NCI-H345 (cell line): ENCODE data around the gene NSUN6.

ENCODE experiments used
- DNase-seq: peaks from one replicate; lab custom pipeline; 2025; lab: John Stamatoyannopoulos, UW

The NSUN6 gene

GRCh38 chr10:18557960-18558359 lies 93.4 kb downstream of the NSUN6 start:
- no peak for DNase-seq

DNA sequence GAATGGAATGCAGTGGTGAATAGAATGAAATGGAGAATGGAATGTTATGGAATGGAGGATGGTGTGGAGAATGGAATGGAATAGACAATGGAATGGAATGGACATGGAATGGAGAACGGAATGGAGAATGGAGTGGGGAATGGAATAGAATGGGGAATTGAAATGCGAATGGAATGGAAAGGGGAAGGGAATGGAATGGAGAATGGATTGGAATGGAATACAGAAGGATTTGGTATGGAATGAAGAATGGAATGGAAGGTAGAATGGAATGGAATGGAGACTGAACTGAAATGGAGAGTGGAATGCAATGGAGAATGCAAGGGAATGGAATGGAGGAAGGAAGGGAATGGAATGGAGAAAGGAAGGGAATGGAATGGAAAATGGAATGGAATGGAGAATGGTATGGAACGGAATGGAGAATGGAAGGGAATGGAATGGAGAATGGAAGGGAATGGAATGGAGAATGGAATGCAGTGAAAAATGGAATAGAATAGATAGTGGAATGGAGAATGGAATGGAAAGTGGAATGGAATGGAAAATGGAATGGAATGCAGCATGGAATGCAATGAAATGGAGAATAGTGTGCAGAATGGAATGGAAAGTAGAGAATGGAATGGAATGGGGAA lies 94.8 kb downstream of the NSUN6 start:
- DNase-seq: no peak

DNA sequence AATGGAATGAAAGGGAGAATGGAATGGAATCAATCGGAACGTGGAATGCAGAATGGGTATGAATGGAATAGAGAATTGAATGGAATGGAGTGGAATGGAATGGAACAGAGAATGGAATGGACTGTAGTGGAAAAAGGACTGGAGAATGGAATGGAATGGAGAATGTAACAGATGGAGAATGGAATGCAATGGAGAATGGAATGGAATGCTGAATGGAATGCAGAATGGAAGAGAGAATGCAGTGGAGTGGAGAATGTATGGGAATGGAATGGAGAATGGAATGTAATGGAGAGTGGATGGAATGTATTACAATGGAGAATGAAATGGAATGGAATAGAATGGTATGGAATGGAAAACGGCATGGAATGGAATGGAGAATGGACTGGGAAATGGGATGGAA lies 96.9 kb downstream of the NSUN6 start:
- no peak for DNase-seq

DNA sequence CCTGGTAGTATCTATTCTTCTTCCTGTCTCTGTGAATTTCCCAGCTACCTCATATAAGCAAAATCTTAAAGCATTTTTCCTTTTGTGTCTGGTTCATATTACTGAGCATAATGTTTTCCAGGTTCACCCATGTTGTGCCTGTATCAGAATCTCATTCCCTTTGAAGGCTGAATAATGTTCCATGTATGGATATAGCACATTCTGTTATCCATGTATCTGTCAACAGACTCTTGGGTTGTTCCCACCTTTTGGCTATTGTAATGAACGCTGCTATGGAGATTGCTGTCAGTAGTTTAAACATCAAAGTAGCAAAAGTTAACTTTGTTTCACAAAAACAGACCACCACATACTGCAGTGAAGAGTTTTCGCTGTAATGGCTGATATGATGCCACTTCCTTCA lies 99.9 kb downstream of the NSUN6 start:
- no peak for DNase-seq

DNA sequence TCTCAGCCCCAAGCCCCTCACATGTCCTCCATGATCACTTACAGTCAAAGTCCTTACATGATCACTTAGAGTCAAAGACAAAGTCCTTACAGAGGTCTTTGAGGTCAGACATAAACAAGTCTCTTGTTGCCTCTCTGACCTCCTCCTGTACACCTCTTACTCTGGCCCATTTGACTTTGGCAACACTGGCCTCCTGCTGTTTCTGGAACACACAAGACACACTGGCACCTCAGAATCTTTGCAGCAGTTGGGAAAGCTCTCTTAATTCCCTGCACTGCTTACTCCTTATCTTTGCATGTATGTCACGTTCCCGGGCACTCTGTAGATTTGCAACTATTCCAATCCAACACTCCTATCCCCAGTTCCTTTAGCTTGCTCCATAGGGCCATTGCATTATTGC lies 102.3 kb downstream of the NSUN6 start:
- no peak for DNase-seq

GRCh38 chr10:18545621-18546305 lies 105.6 kb downstream of the NSUN6 start:
- DNase-seq: no peak

DNA sequence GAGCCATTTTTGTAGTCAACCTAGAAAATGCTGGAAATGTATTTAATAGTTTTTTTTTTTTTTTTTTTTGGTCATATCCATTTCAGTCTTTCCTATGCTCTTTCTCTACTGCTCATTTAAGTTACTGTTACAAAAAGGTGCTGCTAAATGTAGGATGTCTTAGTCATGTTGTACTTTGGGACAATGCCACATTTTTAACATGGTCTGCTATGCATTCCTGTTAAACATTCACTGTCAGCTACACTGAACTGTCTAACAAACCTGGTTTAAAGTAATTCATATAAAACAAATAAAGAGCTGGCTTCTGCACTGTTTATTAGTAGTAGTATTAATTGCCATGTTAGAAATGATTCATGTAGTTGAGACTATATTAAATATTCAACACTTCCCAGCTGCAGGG lies 108.6 kb downstream of the NSUN6 start:
- DNase-seq: no peak

DNA sequence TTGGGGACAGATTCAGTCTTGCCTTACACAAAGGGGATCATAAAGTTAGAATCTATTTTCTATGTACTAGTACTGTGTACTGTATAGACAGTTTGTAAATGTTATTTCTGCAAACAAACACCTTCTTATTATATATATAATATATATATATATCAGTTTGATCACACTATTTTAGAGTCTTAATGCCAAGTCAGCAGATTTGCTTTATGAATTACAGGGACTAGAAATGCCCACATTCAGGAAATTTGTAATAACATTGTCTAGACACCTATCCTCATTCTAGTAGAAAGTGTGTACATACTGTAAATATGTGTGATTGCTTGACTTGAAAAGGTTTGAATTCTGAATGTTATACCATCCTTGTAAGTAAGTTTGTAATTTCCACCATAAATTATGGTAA lies 111.2 kb downstream of the NSUN6 start:
- no peak for DNase-seq

GRCh38 chr10:18539335-18539734 lies 112.1 kb downstream of the NSUN6 start:
- DNase-seq: no peak

GRCh38 chr10:18533896-18534295 lies 117.5 kb downstream of the NSUN6 start:
- no peak for DNase-seq

DNA sequence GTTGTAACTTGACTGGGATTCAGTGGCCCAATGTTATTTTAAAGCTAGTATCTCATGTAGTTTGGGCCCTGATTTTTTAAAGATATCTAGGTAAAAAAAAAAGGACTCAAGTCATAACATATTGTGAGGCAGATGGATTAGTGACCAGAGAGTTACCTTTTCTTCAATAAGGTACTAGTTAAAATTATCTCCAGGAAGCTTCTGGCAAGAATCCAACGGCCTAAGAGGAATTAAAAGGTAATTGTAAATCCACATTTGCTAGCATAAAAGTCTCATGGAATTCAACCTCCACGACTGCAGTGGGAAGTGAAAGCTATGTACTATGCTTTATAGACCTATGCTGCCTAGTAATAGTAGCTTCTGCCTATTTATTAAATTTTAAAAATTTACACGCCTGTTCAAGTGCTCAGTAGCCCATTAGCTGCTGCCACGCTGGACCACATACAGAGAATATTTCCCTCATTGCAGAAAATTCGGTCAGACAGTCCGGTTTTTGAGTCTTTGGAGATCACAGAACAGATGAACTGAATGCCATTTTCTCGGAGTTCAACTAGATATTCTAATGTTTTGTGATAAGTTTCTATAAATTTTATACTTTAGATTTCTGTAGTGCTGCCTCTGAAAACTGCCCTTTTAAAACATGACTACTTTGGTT lies 118.4 kb downstream of the NSUN6 start:
- no peak for DNase-seq

DNA sequence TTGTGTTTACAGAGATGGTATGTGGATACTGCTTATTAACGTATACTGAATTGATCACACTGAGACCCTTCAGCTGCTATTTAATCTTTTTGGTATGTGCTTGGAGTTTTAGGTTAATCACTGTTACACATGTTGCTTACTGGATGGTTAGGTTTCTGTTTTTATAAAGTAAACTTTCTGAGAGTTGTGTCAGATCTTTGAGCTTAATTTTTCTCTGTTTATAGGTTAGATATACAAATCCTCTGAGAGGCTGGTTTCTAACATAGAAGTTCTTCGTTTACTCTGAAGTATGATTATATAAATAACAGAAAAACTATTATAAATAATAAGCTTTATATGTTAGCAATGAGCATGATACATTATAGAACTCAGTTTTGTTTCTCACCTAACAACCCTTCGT lies 123.1 kb downstream of the NSUN6 start:
- DNase-seq: no peak

GRCh38 chr10:18527687-18528086 lies 123.7 kb downstream of the NSUN6 start:
- no peak for DNase-seq

DNA sequence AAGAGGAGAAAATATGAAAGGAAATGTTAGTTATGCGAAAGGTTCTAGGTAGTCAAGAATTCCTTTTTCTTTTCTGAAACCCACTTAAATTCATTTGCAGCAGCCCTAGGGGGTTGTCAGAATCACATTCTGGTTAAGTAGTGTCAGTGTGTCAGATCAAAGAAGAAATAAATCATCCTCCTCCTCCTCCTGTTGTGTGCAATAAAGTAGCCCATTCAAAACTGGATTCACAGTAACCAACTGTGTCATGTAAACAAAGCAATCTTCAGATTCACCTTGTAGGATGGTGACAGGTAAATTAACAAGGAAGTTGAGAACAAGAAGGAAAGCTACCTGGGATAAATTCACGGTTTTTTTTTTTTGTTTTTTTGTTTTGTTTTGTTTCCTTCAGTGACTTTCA lies 127.5 kb downstream of the NSUN6 start:
- no peak for DNase-seq

DNA sequence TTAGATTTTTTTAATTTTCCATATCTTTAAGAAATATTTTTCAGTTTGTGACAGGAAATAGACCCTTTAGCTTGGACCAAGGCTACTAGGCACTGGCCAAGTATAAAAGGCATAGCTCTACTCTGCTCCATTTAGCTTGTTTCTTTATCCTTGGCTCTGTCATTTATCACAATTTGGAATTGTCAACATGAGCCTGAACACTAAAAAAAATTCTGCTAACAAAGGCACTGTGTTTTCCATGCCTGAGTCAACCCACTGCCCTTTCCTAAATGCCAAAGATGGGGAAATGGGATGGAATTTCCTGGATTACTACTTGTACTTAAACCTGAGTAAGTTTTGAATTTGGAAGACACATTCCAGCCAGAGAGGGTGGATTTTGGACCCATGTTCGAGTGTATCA lies 128.4 kb downstream of the NSUN6 start:
- DNase-seq: no peak

- no peak for DNase-seq
These were observed 134.5 kb downstream of the NSUN6 start for GRCh38 chr10:18516851-18517250.

DNA sequence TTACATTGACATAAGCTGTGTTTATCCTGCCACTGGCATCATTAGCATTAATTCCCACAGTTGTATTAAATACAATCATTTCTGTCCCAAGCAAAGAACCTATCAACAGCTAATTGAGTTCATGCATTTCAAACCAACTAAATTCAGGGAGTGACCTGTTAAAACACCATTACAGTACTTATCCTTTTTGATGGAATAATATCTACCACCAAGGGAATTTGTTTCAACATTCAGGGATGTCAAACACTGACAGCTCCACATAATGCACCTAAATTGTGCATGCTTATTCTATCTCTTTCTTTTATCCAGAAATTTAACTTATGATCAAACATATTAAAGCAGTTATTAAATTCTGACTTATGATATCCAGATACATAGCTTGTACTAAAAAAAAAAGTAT lies 136.8 kb downstream of the NSUN6 start:
- no peak for DNase-seq

GRCh38 chr10:18508587-18508986 lies 142.8 kb downstream of the NSUN6 start:
- no peak for DNase-seq

GRCh38 chr10:18505456-18506118 lies 145.8 kb downstream of the NSUN6 start:
- no peak for DNase-seq

GRCh38 chr10:18504161-18504560 lies 147.2 kb downstream of the NSUN6 start:
- no peak for DNase-seq

GRCh38 chr10:18501629-18502028 lies 149.8 kb downstream of the NSUN6 start:
- no peak for DNase-seq

DNA sequence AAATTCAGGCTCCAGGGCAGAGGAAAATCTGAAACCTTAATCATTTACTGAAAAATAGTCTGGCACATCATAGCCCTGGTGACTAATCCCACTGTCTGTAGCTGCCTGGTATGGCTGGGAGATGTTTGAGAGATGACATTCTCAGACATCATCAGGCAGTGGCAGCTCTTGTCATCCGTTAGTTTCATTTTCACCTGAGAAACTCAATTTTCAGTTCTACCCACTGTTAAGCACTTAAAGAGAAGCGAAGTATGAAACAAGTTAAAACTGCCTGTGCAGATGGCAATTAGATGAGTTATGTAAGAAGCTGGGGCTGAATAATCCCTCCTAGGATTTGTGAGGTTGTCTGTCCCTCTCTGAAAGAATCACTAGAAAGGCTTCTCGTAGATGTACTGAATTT lies 150.2 kb downstream of the NSUN6 start:
- DNase-seq: no peak

GRCh38 chr10:18500576-18500975 lies 150.8 kb downstream of the NSUN6 start:
- DNase-seq: no peak
